HAP-1 (cell line): Measurements from ENCODE around the gene STEAP1B.
"Not testable (repeated sequence)": the region's sequence is repeated elsewhere in the genome, so short reads cannot be mapped to it uniquely, and the experiment has no call there.

Source experiments
- DNase-seq, 2 experiments: peaks; one replicate each; pipeline ENCODE4 v3.0.0-alpha.2; 2016 to 2020; ENCODE audit warnings: low spot score in 2 of 2
- H3K27me3 ChIP-seq: fragments of 250-450 bp; sonication (Bioruptor Pico); 2 replicates; pipeline ENCODE4 v1.5.1; 2020; ENCODE audit warnings: low read depth, mild to moderate bottlenecking, moderate library complexity
- H3K36me3 ChIP-seq: fragments of 250-450 bp; sonication (Bioruptor Pico); replicated peaks from 2 replicates; pipeline ENCODE4 v1.5.1; 2020; ENCODE audit warnings: mild to moderate bottlenecking
- H3K4me1 ChIP-seq: fragments of 250-450 bp; sonication (Bioruptor Pico); 2 replicates; pipeline ENCODE4 v1.5.1; 2020; ENCODE audit warnings: mild to moderate bottlenecking
- H3K4me3 ChIP-seq: fragments of 250-450 bp; sonication (Bioruptor Pico); 2 replicates; pipeline ENCODE4 v1.5.1; 2020; ENCODE audit warnings: mild to moderate bottlenecking, moderate library complexity
- H3K9me3 ChIP-seq: fragments of 250-450 bp; sonication (Bioruptor Pico); 2 replicates; pipeline ENCODE4 v1.5.1; 2020; ENCODE audit warnings: mild to moderate bottlenecking, moderate library complexity
- in situ Hi-C: fragments of 300-500 bp; cut with MboI; formaldehyde crosslinking; loops from 3 replicates; pipeline ENCODE4 v1.14.3; 2020; ENCODE audit warnings: low sequenced_read_pairs, inconsistent platforms, mixed read lengths

STEAP1B gene

GRCh38 chr7:22499888-22500689, at the start of gene STEAP1B:
TSS of gene STEAP1B (minus strand) at chr7:22500188. CDS start at chr7:22494855, 5,333 bp downstream.
- Histone ChIP-seq H3K4me3 (peak within 1 kb of the TSS; percentile 36), H3K4me1 (peaks cover 12% of the 10 kb centered on the region)
- peak; percentile 79 to 95 for DNase-seq
- H3K27me3 ChIP-seq, H3K9me3 ChIP-seq, in situ Hi-C loops, H3K36me3 ChIP-seq: not testable (repeated sequence)

GRCh38 chr7:22549051-22549450, 49.1 kb upstream of the STEAP1B start:
- DNase-seq: no peak
- Histone ChIP-seq H3K4me1 (no peaks in the 10 kb centered on the region; the same call in 1 of the 2 replicates), H3K36me3 (no peaks in the 10 kb centered on the region), H3K4me3 (no peak overlapping the region), H3K9me3 (no peaks in the 10 kb centered on the region), H3K27me3 (peaks cover 13% of the 10 kb centered on the region)
- in situ Hi-C loops: no loop called here

GRCh38 chr7:22548313-22548712, 48.3 kb upstream of the STEAP1B start:
- in situ Hi-C loops: no loop called here
- Histone ChIP-seq H3K36me3 (no peaks in the 10 kb centered on the region), H3K4me1 (no peaks in the 10 kb centered on the region; the same call in 1 of the 2 replicates), H3K4me3 (no peak overlapping the region), H3K9me3 (no peaks in the 10 kb centered on the region), H3K27me3 (peaks cover 12% of the 10 kb centered on the region)
- no peak for DNase-seq

GRCh38 chr7:22546769-22547168, 46.8 kb upstream of the STEAP1B start:
- Histone ChIP-seq H3K27me3 (peaks cover 12% of the 10 kb centered on the region), H3K9me3 (no peaks in the 10 kb centered on the region), H3K36me3 (no peaks in the 10 kb centered on the region), H3K4me1 (no peaks in the 10 kb centered on the region; the same call in 1 of the 2 replicates), H3K4me3 (no peak overlapping the region)
- no peak for DNase-seq
- in situ Hi-C loops: no loop called here

GRCh38 chr7:22545529-22545928, 45.5 kb upstream of the STEAP1B start:
- Histone ChIP-seq H3K36me3 (no peaks in the 10 kb centered on the region), H3K27me3 (peaks cover 6% of the 10 kb centered on the region), H3K4me3 (no peak overlapping the region), H3K9me3 (no peaks in the 10 kb centered on the region), H3K4me1 (no peaks in the 10 kb centered on the region; the same call in 1 of the 2 replicates)
- in situ Hi-C loops: no loop called here
- DNase-seq: no peak

GRCh38 chr7:22544245-22544644, 44.3 kb upstream of the STEAP1B start:
- H3K27me3 ChIP-seq: peaks cover 6% of the 10 kb centered on the region

GRCh38 chr7:22543169-22543568, 43.2 kb upstream of the STEAP1B start:
- Histone ChIP-seq H3K9me3 (no peaks in the 10 kb centered on the region), H3K4me1 (no peaks in the 10 kb centered on the region), H3K4me3 (no peak overlapping the region), H3K27me3 (peaks cover 6% of the 10 kb centered on the region), H3K36me3 (no peaks in the 10 kb centered on the region)
- in situ Hi-C loops: no loop called here
- DNase-seq: no peak

More at GRCh38 chr7:22544245-22544644, 44.3 kb upstream of the STEAP1B start:
- Histone ChIP-seq H3K9me3 (no peaks in the 10 kb centered on the region), H3K4me1 (no peaks in the 10 kb centered on the region), H3K4me3 (no peak overlapping the region), H3K36me3 (no peaks in the 10 kb centered on the region)
- in situ Hi-C loops: no loop called here
- no peak for DNase-seq

GRCh38 chr7:22542669-22543068, 42.7 kb upstream of the STEAP1B start:
- no peak for DNase-seq
- Histone ChIP-seq H3K36me3 (no peaks in the 10 kb centered on the region), H3K4me3 (no peak overlapping the region), H3K4me1 (no peaks in the 10 kb centered on the region), H3K27me3 (peaks cover 6% of the 10 kb centered on the region), H3K9me3 (no peaks in the 10 kb centered on the region)
- in situ Hi-C loops: no loop called here

- H3K4me3 ChIP-seq: no peak overlapping the region
- H3K9me3 ChIP-seq: no peaks in the 10 kb centered on the region
- H3K27me3 ChIP-seq: peaks cover 6% of the 10 kb centered on the region
- no peak for DNase-seq
- in situ Hi-C loops: no loop called here
- H3K4me1 ChIP-seq: no peaks in the 10 kb centered on the region
- no peaks in the 10 kb centered on the region for H3K36me3 ChIP-seq
Measured at GRCh38 chr7:22542254-22542653, 42.3 kb upstream of the STEAP1B start.

- Histone ChIP-seq H3K27me3 (peaks cover 4% of the 10 kb centered on the region), H3K36me3 (no peaks in the 10 kb centered on the region), H3K9me3 (no peaks in the 10 kb centered on the region), H3K4me1 (no peaks in the 10 kb centered on the region), H3K4me3 (no peak overlapping the region)
- no peak for DNase-seq
- in situ Hi-C loops: no loop called here
Measured at GRCh38 chr7:22541789-22542188, 41.8 kb upstream of the STEAP1B start.

GRCh38 chr7:22528537-22528936, 28.5 kb upstream of the STEAP1B start:
- H3K9me3 ChIP-seq: not testable (repeated sequence)

GRCh38 chr7:22524353-22524947, 24.5 kb upstream of the STEAP1B start:
- H3K4me3 ChIP-seq, DNase-seq, H3K9me3 ChIP-seq, H3K4me1 ChIP-seq, H3K27me3 ChIP-seq, H3K36me3 ChIP-seq, in situ Hi-C loops: not testable (repeated sequence)

More at GRCh38 chr7:22528537-22528936, 28.5 kb upstream of the STEAP1B start:
- H3K36me3 ChIP-seq, in situ Hi-C loops, H3K27me3 ChIP-seq, H3K4me1 ChIP-seq, H3K4me3 ChIP-seq, DNase-seq: not testable (repeated sequence)

GRCh38 chr7:22523478-22524352, 23.7 kb upstream of the STEAP1B start:
- H3K27me3 ChIP-seq, H3K4me3 ChIP-seq, DNase-seq, in situ Hi-C loops, H3K9me3 ChIP-seq, H3K36me3 ChIP-seq, H3K4me1 ChIP-seq: not testable (repeated sequence)

GRCh38 chr7:22519560-22519959, 19.6 kb upstream of the STEAP1B start:
- H3K36me3 ChIP-seq, in situ Hi-C loops, H3K27me3 ChIP-seq, H3K4me1 ChIP-seq, H3K4me3 ChIP-seq, H3K9me3 ChIP-seq, DNase-seq: not testable (repeated sequence)
